Heart left ventricle (tissue), 16 donors: ENCODE results near the gene HDLBP. TPM values are rescaled to one million over a fixed set of nuclear protein-coding genes. Genes with fewer than 3 reads are reported as not detected.

ENCODE experiments used
- ATAC-seq, 4 donors: fragments of 200-7000 bp; cut with Tn5 transposase; one replicate each; pipeline ENCODE4 v1.9.1; 2020 to 2022; ENCODE audit warnings: moderate library complexity in 4 of 4, mild to moderate bottlenecking in 3 of 4, moderate number of reproducible peaks in 1 of 4
- DNase-seq, 5 donors: peaks; one replicate each; pipeline ENCODE4 v3.0.0-alpha.2; 2020
- H3K27ac ChIP-seq, 12 donors: fragments of 200-600 bp; sonication (generic) in 4 of 12; one replicate each; pipeline versions ENCODE4 v1.5.0 to v1.8.0; 2016 to 2022; ENCODE audit warnings: mild to moderate bottlenecking in 2 of 12
- H3K27me3 ChIP-seq, 9 donors: fragments of 200-600 bp; sonication (generic) in 2 of 9; one replicate each; pipeline versions ENCODE4 v1.5.1 to v1.8.0; 2016 to 2022; ENCODE audit warnings: mild to moderate bottlenecking in 3 of 9
- H3K36me3 ChIP-seq, 9 donors: fragments of 200-600 bp; sonication (generic) in 2 of 9; one replicate each; pipeline versions ENCODE4 v1.5.0 to v1.8.0; 2018 to 2022; ENCODE audit warnings: mild to moderate bottlenecking in 2 of 9
- H3K4me1 ChIP-seq, 12 donors: fragments of 200-600 bp; sonication (generic) in 4 of 12; one replicate each; pipeline versions ENCODE4 v1.5.0 to v1.8.0; 2016 to 2022; ENCODE audit warnings: mild to moderate bottlenecking in 3 of 12
- H3K4me3 ChIP-seq, 12 donors: fragments of 200-600 bp; sonication (generic) in 4 of 12; one replicate each; pipeline versions ENCODE4 v1.5.0 to v1.8.0; 2017 to 2022; ENCODE audit warnings: mild to moderate bottlenecking in 9 of 12, moderate library complexity in 4 of 12
- H3K9me3 ChIP-seq, 12 donors: fragments of 200-600 bp; sonication (generic) in 4 of 12; one replicate each; pipeline versions ENCODE4 v1.5.0 to v1.8.0; 2016 to 2022; ENCODE audit warnings: mild to moderate bottlenecking in 1 of 12
- CTCF ChIP-seq, 12 donors: fragments of 200-600 bp; sonication (generic) in 4 of 12; IDR thresholded peaks; one replicate each; pipeline versions ENCODE4 v1.5.0 to v1.8.0; 2018 to 2022; ENCODE audit warnings: antibody characterized with exemption in 12 of 12, mild to moderate bottlenecking in 5 of 12
- POLR2A ChIP-seq, 2 donors: fragments of 450-650 bp; IDR thresholded peaks; one replicate each; pipeline ENCODE4 v1.6.1; 2017; ENCODE audit warnings: antibody characterized with exemption in 2 of 2, mild to moderate bottlenecking in 2 of 2, moderate library complexity in 2 of 2
- WGBS, 4 donors: extraction: QIAGEN DNeasy Blood & Tissue Kit in 2 of 4; methylation state at CpG; one replicate each; pipeline versions ENCODE4 v1.1.5 to v1.1.7; 2013 to 2018; 5-methylcytosine and 5-hydroxymethylcytosine counted together
- intact Hi-C, 10 donors: fragments of 100-400 bp; cut with DNase I; formaldehyde crosslinking; loops; one replicate each; pipeline versions ENCODE4 v1.11.1 to v1.14.2; 2022
- polyA plus RNA-seq, 2 donors: library from polyadenylated mRNA; stranded (reverse); fragments of 200-250 nt; gene quantifications; one replicate each; pipeline ENCODE4 v1.2.3, GENCODE V29; 2013
- total RNA-seq, 9 donors: library from RNA; depleted of rRNA in 2 of 9; stranded (reverse); fragments of >200 nt in 2 of 9; fragmentation: NEBNext Ultra II Directional in 3 of 9; extraction: Animal tissue kit (Norgen Biotek cat#: 25700) in 3 of 9; gene quantifications; one replicate each; pipeline versions ENCODE4 v1.1.0 to v1.2.4, GENCODE V29; 2016 to 2023
- donor health status: ischemic (EF 13 %, LVEDD 7.1; RV severe dilation, severe dysfunction).
- donor health status: healthy with polysubstance abuse.
- donor health status: DM: no; HTN: yes; CAD: no.
- donor health status: DM: no; HTN: no; CAD: no.
- donor health status: ischemic (EF 25% LVEDD 6.9; RV normal size, moderate dysfunction).
- donor health status: ischemic (EF 25% LVEDD 5.7; RV mildly dilated, moderate dysfunction).
- donor health status: healthy.
- donor health status: DM: yes; HTN: yes; CAD: no.
- donor health status: ischemic (EF 35%, LVEDD 5.7; RV mildly dilated, moderate dysfunction).
- donor health status: nonischemic (EF 11% LVEDD 7.7; RV severe dilation, severe dysfunction).
- donor health status: DM: yes; HTN: yes; CAD: no.
- donor health status: PGD.
- donor health status: ischemic (EF 29% LVEDD 5.4; RV normal size, mild dysfunction).
- donor health status: nonischemic (EF 23%, LVEDD 6.1; RV moderate dilation, normal function).

HDLBP gene
- total and polyA plus RNA-seq, 11 donors = 220 to 407 (median 343) TPM

- H3K27me3 ChIP-seq = no peaks in the 10 kb centered on the region
- peak overlapping the region; percentile 61 to 98 (median 92) for H3K4me3 ChIP-seq
- H3K9me3 ChIP-seq = peaks cover 0 to 9% (median 0%) of the 10 kb centered on the region in 12 donors
- peaks cover 0 to 47% (median 37%) of the 10 kb centered on the region in 12 donors for H3K4me1 ChIP-seq
- ATAC-seq (peak; percentile 63 to 89 (median 88)), DNase-seq (peak; percentile 80 to 87 (median 82))
- peak in 1 of 2 donors; percentile 34 for TF ChIP-seq POLR2A (IDR thresholded peaks at IDR 0.05)
- TF ChIP-seq CTCF (IDR thresholded peaks at IDR 0.05) = peak in 1 of 12 donors; percentile 4
- 0 to 2% (median 1%) methylated on average over 12 to 102 of the region's 102 CpGs for WGBS, 4 donors
- H3K27ac ChIP-seq = peak overlapping the region; percentile 57 to 97 (median 93)
- H3K36me3 ChIP-seq = peaks cover 0 to 15% (median 8%) of the 10 kb centered on the region in 9 donors
- intact Hi-C loops = loop anchor here in 8 of 10 donors (1.0 to 5.0 kb wide), 5 partner anchors 35 to 85 kb away; partner anchors contain the start of genes HDLBP (in 7 of the 8), SEPTIN2 (in 7 of the 8) and FARP2 (in 1 of the 8)
Observed at GRCh38 chr2:241272303-241273209, 42.9 kb downstream of the HDLBP start.

- peak; percentile 85 to 91 (median 90) for ATAC-seq
Observed at GRCh38 chr2:241271706-241272302, 43.7 kb downstream of the HDLBP start.

GRCh38 chr2:241270531-241270930 is 44.9 kb downstream of the HDLBP start:
- DNase-seq (no peak), ATAC-seq (no peak)
- 37 to 61% (median 51%) methylated on average over 5 of the region's 5 CpGs for WGBS, 4 donors
- no peaks in the 10 kb centered on the region for H3K27me3 ChIP-seq
- intact Hi-C loops = loop anchor here in 5 of 10 donors (5.0 kb wide), 3 partner anchors 37 to 87 kb away; partner anchors contain the start of genes HDLBP (in 3 of the 5), SEPTIN2 (in 3 of the 5) and FARP2 (in 1 of the 5)
- peaks cover 0 to 6% (median 0%) of the 10 kb centered on the region in 12 donors for H3K9me3 ChIP-seq
- no peak overlapping the region for H3K27ac ChIP-seq
- peaks cover 0 to 49% (median 37%) of the 10 kb centered on the region in 12 donors for H3K4me1 ChIP-seq
- peak overlapping the region in 9 of 12 donors; percentile 72 to 98 (median 94) for H3K4me3 ChIP-seq
- peaks cover 0 to 36% (median 27%) of the 10 kb centered on the region in 9 donors for H3K36me3 ChIP-seq
- TF ChIP-seq CTCF (IDR thresholded peaks at IDR 0.05) (no peak), POLR2A (IDR thresholded peaks at IDR 0.05) (no peak)

More at GRCh38 chr2:241271706-241272302, 43.7 kb downstream of the HDLBP start:
- intact Hi-C loops = loop anchor here in 8 of 10 donors (1.0 to 5.0 kb wide), 5 partner anchors 35 to 85 kb away; partner anchors contain the start of genes HDLBP (in 7 of the 8), SEPTIN2 (in 7 of the 8) and FARP2 (in 1 of the 8)
- WGBS, 4 donors = 0 to 1% (median 0%) methylated on average over 16 to 37 of the region's 37 CpGs
- H3K4me1 ChIP-seq = peaks cover 0 to 49% (median 37%) of the 10 kb centered on the region in 12 donors
- peak; percentile 85 to 91 (median 87) for DNase-seq
- TF ChIP-seq POLR2A (IDR thresholded peaks at IDR 0.05) (no peak), CTCF (IDR thresholded peaks at IDR 0.05) (no peak)
- peak overlapping the region; percentile 57 to 97 (median 93) for H3K27ac ChIP-seq
- no peaks in the 10 kb centered on the region for H3K27me3 ChIP-seq
- peaks cover 0 to 9% (median 0%) of the 10 kb centered on the region in 12 donors for H3K9me3 ChIP-seq
- peaks cover 0 to 23% (median 14%) of the 10 kb centered on the region in 9 donors for H3K36me3 ChIP-seq
- peak overlapping the region; percentile 61 to 98 (median 92) for H3K4me3 ChIP-seq
